Aorta (tissue), 5 donors: ENCODE measurements around the gene NLRP3. TPM values are rescaled to one million over a fixed set of nuclear protein-coding genes. Genes with fewer than 3 reads are reported as not detected.

Experiments used
- ATAC-seq: fragments of 200-7000 bp; cut with Tn5 transposase; one replicate; pipeline ENCODE4 v1.9.1; 2022; ENCODE audit warnings: moderate library complexity; ENCODE audit not compliant: low FRiP score
- DNase-seq, 2 donors: peaks; one replicate each; pipeline ENCODE4 v3.0.0-alpha.2; 2020
- H3K27ac ChIP-seq, 2 donors: one replicate each; pipeline ENCODE4 v1.5.1; 2013; ENCODE audit warnings: low read length in 2 of 2, mild to moderate bottlenecking in 2 of 2, moderate library complexity in 2 of 2, control low read depth in 1 of 2, inconsistent platforms in 1 of 2, low read depth in 1 of 2
- H3K27me3 ChIP-seq, 2 donors: one replicate each; pipeline ENCODE4 v1.6.1; 2013; ENCODE audit warnings: control low read depth in 1 of 2, low read length in 1 of 2, mild to moderate bottlenecking in 1 of 2, moderate library complexity in 1 of 2; ENCODE audit not compliant: insufficient read depth in 2 of 2, control insufficient read depth in 1 of 2
- H3K36me3 ChIP-seq, 2 donors: one replicate each; pipeline ENCODE4 v1.6.1; 2013; ENCODE audit warnings: control low read depth in 1 of 2, low read length in 1 of 2, mild to moderate bottlenecking in 1 of 2; ENCODE audit not compliant: insufficient read depth in 2 of 2, control insufficient read depth in 1 of 2
- H3K4me1 ChIP-seq, 2 donors: one replicate each; pipeline ENCODE4 v1.6.1; 2013; ENCODE audit warnings: low read length in 2 of 2, control low read depth in 1 of 2, mild to moderate bottlenecking in 1 of 2, moderate library complexity in 1 of 2; ENCODE audit not compliant: insufficient read depth in 2 of 2, control insufficient read depth in 1 of 2
- H3K4me3 ChIP-seq, 2 donors: one replicate each; pipeline ENCODE4 v1.5.1; 2013; ENCODE audit warnings: low read length in 2 of 2, control low read depth in 1 of 2, mild to moderate bottlenecking in 1 of 2
- H3K9me3 ChIP-seq: one replicate; pipeline ENCODE4 v1.6.1; 2013; ENCODE audit warnings: mild to moderate bottlenecking, low read length; ENCODE audit not compliant: control insufficient read depth
- WGBS, 2 donors: extraction: QIAGEN DNeasy Blood & Tissue Kit; methylation state at CpG; one replicate each; pipeline ENCODE4 v1.1.7; 2013; 5-methylcytosine and 5-hydroxymethylcytosine counted together
- intact Hi-C, 2 donors: fragments of 100-400 bp; cut with DNase I; formaldehyde crosslinking; loops; one replicate each; pipeline versions ENCODE4 v1.14.2 to v1.15.0; 2022
- polyA plus RNA-seq, 2 donors: library from polyadenylated mRNA; stranded (reverse); fragments of 200-250 nt; gene quantifications; one replicate each; pipeline ENCODE4 v1.2.3, GENCODE V29; 2013
- total RNA-seq, 2 donors: library from RNA; stranded (reverse); fragmentation: NEBNext Ultra II Directional; extraction: Animal tissue kit (Norgen Biotek cat#: 25700); gene quantifications; one replicate each; pipeline ENCODE4 v1.2.1, GENCODE V29; 2021
- donor health status: healthy with polysubstance abuse.
- donor health status: Bipolar disorder and iron deficiency.
- donor health status: DM: no; HTN: no; CAD: no.
- donor health status: DM: no; HTN: no; CAD: no.
- donor health status: DM: yes; HTN: yes; CAD: no.

NLRP3 gene
- total and polyA plus RNA-seq, 4 donors, result 0.79 to 7.1 (median 4.9) TPM

- ATAC-seq (no peak), DNase-seq (no peak)
- H3K27ac ChIP-seq, result no peak overlapping the region
- intact Hi-C loops, result no loop called here
- H3K27me3 ChIP-seq, result no peaks in the 10 kb centered on the region
- no peaks in the 10 kb centered on the region for H3K9me3 ChIP-seq
- 87 to 94% methylated on average over 2 of the region's 2 CpGs for WGBS, 2 donors
- no peaks in the 10 kb centered on the region for H3K36me3 ChIP-seq
- no peaks in the 10 kb centered on the region for H3K4me1 ChIP-seq
- H3K4me3 ChIP-seq, result no peak overlapping the region
Observed at GRCh38 chr1:247421074-247421473, 5.1 kb downstream of the NLRP3 start.

GRCh38 chr1:247429496-247429895, 13.5 kb downstream of the NLRP3 start:
- H3K27ac ChIP-seq, result no peak overlapping the region
- no peaks in the 10 kb centered on the region for H3K9me3 ChIP-seq
- no peaks in the 10 kb centered on the region for H3K4me1 ChIP-seq
- WGBS, 2 donors, result 58 to 62% methylated on average over 6 of the region's 6 CpGs
- no peak overlapping the region for H3K4me3 ChIP-seq
- intact Hi-C loops, result no loop called here
- DNase-seq, result no peak
- peak; percentile 48 for ATAC-seq
- no peaks in the 10 kb centered on the region for H3K27me3 ChIP-seq
- H3K36me3 ChIP-seq, result no peaks in the 10 kb centered on the region

DNA sequence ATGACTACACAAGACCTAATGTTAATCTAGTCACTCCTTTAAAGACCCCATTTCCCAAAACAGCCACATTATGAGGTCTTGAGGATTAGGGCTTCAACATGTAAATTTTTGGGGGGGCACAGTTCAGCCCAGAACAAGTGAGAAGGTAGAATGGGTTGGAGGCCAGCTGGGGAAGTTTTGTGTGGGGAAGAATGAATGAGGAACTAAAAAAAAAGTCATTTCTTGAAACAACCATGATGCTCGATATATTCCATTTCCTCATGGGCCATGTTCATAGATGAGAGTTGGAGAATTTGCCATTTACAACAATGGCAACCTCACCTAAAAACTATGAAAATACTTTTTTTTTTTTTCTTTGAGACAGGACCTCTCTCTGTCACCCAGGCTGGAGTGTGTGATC, 14.5 kb downstream of the NLRP3 start:
- intact Hi-C loops, result no loop called here
- no peak overlapping the region for H3K27ac ChIP-seq
- H3K4me1 ChIP-seq, result no peaks in the 10 kb centered on the region
- H3K4me3 ChIP-seq, result no peak overlapping the region
- H3K36me3 ChIP-seq, result no peaks in the 10 kb centered on the region
- no peak for ATAC-seq
- no peaks in the 10 kb centered on the region for H3K9me3 ChIP-seq
- WGBS, 2 donors, result 75 to 86% methylated on average over 1 of the region's 1 CpG
- no peaks in the 10 kb centered on the region for H3K27me3 ChIP-seq
- DNase-seq, result no peak

- intact Hi-C loops, result no loop called here
- Histone ChIP-seq H3K4me3 (no peak overlapping the region), H3K36me3 (no peaks in the 10 kb centered on the region), H3K27me3 (no peaks in the 10 kb centered on the region), H3K27ac (no peak overlapping the region), H3K9me3 (no peaks in the 10 kb centered on the region), H3K4me1 (no peaks in the 10 kb centered on the region)
- DNase-seq, result no peak
- ATAC-seq, result no peak
- WGBS, 2 donors, result 86 to 88% methylated on average over 9 of the region's 9 CpGs
Observed at GRCh38 chr1:247431643-247432042, 15.7 kb downstream of the NLRP3 start.

DNA sequence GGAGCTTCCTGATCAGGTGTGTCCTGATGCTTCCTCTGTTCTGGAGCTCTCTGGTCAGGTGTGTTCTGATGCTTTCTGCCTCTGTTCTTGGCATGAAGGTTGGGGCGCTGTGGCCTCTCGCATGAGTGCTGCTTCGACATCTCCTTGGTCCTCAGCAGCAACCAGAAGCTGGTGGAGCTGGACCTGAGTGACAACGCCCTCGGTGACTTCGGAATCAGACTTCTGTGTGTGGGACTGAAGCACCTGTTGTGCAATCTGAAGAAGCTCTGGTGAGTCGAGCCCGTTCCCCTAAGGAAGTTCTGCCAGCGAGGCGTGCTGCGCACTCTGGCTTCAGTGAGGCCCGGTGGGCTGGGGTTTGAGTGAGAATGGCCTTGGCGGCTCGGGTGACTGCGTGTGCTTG, 18.0 kb downstream of the NLRP3 start:
- H3K4me3 ChIP-seq, result no peak overlapping the region
- no peaks in the 10 kb centered on the region for H3K4me1 ChIP-seq
- DNase-seq (no peak), ATAC-seq (no peak)
- 88 to 90% methylated on average over 15 of the region's 15 CpGs for WGBS, 2 donors
- no peaks in the 10 kb centered on the region for H3K36me3 ChIP-seq
- H3K27ac ChIP-seq, result no peak overlapping the region
- H3K9me3 ChIP-seq, result no peaks in the 10 kb centered on the region
- intact Hi-C loops, result no loop called here
- H3K27me3 ChIP-seq, result no peaks in the 10 kb centered on the region

DNA sequence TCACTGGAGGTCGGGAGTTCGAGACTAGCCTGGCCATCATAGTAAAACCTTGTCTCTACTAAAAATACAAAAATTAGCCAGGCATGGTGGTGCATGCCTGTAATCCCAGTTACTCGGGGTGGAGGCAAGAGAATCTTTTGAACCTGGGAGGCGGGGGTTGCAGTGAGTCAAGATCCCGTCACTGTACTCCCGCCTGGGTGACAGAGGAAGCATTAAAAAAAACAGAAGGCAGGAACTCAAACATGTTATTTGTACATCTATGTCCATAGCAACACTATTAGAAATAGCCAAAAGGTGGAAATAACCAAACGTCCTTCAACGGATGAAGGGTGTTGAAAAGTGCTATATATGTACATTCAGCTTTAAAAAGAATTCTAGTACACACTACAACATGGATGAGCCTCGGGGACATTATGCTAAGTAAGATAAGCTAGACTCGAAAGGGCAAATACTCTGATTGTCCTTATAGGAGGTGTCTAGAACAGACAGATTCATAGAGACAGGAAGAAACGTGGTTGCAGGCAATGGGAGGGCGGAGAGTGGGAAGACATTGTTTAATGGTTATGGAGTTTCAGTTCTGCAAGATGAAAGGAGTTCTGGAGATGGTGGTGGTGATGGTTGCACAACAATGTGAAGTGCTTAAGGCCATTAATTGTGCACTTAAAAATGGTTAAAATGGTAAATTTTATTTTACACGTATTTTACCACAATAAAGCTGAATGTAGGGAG, 19.2 kb downstream of the NLRP3 start:
- no peaks in the 10 kb centered on the region for H3K36me3 ChIP-seq
- WGBS, 2 donors, result 72 to 76% methylated on average over 13 of the region's 13 CpGs
- no peak for ATAC-seq
- intact Hi-C loops, result no loop called here
- no peak overlapping the region for H3K27ac ChIP-seq
- no peak overlapping the region for H3K4me3 ChIP-seq
- H3K27me3 ChIP-seq, result no peaks in the 10 kb centered on the region
- H3K4me1 ChIP-seq, result no peaks in the 10 kb centered on the region
- DNase-seq, result no peak
- no peaks in the 10 kb centered on the region for H3K9me3 ChIP-seq

DNA sequence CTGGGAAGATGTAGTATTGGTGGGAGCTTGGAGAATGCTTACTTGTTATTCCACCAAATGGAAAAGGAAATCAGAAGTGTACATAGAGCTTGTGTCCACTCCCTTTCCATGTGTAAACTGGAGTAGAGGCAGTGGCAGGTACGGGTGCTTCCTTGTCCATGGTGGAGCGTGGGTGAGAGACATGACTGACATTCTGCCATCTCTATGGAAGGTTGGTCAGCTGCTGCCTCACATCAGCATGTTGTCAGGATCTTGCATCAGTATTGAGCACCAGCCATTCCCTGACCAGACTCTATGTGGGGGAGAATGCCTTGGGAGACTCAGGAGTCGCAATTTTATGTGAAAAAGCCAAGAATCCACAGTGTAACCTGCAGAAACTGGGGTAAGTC, 19.8 kb downstream of the NLRP3 start:
- Histone ChIP-seq H3K27me3 (no peaks in the 10 kb centered on the region), H3K36me3 (no peaks in the 10 kb centered on the region)
- 82 to 85% methylated on average over 3 of the region's 3 CpGs for WGBS, 2 donors

DNA sequence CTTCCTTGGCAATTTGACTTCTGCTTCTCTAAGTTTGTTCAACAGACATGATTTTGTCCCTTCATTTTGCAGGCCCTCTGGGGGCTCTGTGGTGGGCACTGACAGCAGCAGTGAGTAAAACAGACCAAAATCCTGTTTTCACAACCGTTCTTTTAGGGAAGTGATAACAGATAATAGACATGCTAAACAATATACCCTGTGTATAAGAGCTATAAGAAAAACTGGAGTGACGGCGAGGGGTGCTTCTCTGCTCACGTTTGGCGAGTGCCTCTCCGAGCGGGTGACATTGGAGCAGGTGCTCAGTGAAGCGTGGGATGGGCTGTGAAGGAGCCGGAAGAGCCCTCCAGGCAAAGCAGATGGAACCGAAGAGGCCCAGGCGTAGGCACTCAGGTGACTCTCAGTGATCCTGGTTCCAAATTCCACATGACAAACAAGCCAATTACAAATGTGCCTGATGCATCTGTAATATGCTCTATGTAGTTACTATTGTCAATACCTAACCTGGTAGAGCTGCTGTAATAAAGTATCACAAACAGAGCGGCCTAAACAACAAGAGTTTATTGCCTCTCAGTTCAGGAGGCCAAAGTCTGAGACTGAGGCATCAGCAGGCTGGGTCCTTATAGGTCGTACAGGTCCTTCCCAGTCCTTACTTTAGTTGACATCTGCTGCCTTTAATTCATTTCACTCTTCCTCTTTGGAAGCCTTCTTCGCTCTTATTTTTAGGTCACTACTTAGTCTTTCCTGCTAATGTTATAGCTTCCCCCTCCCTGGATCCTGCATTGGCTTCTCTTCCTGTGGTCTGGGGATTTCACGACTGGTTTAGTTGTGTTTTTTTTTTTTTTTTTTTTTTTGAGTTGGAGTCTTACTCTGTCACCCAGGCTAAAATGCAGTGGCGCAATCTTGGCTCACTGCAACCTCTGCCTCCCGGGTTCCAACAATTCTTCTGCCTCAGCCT, 21.9 kb downstream of the NLRP3 start:
- intact Hi-C loops, result no loop called here
- Histone ChIP-seq H3K27me3 (no peaks in the 10 kb centered on the region), H3K4me3 (no peak overlapping the region), H3K9me3 (no peaks in the 10 kb centered on the region), H3K36me3 (no peaks in the 10 kb centered on the region), H3K27ac (no peak overlapping the region), H3K4me1 (no peaks in the 10 kb centered on the region)
- WGBS, 2 donors, result 77 to 78% methylated on average over 17 of the region's 17 CpGs
- ATAC-seq, result no peak
- no peak for DNase-seq

More for the DNA sequence above, 19.8 kb downstream of the NLRP3 start:
- Histone ChIP-seq H3K9me3 (no peaks in the 10 kb centered on the region), H3K4me3 (no peak overlapping the region), H3K4me1 (no peaks in the 10 kb centered on the region), H3K27ac (no peak overlapping the region)
- intact Hi-C loops, result no loop called here
- ATAC-seq, result no peak
- no peak for DNase-seq
